ENCODE results near the gene GBF1.

Gene GBF1

DNA sequence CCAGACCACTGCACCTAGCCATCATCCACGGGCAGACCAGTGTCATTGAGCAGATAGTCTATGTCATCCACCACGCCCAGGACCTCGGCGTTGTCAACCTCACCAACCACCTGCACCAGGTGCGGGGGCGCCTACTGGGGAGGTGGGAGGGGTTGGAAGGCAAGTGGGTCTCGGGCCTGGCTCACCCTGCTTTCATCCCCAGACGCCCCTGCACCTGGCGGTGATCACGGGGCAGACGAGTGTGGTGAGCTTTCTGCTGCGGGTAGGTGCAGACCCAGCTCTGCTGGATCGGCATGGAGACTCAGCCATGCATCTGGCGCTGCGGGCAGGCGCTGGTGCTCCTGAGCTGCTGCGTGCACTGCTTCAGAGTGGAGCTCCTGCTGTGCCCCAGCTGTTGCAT, 154.7 kb downstream of the GBF1 start:
- TF ChIP-seq, protein P1, sequence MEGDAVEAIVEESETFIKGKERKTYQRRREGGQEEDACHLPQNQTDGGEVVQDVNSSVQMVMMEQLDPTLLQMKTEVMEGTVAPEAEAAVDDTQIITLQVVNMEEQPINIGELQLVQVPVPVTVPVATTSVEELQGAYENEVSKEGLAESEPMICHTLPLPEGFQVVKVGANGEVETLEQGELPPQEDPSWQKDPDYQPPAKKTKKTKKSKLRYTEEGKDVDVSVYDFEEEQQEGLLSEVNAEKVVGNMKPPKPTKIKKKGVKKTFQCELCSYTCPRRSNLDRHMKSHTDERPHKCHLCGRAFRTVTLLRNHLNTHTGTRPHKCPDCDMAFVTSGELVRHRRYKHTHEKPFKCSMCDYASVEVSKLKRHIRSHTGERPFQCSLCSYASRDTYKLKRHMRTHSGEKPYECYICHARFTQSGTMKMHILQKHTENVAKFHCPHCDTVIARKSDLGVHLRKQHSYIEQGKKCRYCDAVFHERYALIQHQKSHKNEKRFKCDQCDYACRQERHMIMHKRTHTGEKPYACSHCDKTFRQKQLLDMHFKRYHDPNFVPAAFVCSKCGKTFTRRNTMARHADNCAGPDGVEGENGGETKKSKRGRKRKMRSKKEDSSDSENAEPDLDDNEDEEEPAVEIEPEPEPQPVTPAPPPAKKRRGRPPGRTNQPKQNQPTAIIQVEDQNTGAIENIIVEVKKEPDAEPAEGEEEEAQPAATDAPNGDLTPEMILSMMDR (IDR thresholded peaks at IDR 0.05): no peak
- H3K9ac ChIP-seq: no peak overlapping the region

DNA sequence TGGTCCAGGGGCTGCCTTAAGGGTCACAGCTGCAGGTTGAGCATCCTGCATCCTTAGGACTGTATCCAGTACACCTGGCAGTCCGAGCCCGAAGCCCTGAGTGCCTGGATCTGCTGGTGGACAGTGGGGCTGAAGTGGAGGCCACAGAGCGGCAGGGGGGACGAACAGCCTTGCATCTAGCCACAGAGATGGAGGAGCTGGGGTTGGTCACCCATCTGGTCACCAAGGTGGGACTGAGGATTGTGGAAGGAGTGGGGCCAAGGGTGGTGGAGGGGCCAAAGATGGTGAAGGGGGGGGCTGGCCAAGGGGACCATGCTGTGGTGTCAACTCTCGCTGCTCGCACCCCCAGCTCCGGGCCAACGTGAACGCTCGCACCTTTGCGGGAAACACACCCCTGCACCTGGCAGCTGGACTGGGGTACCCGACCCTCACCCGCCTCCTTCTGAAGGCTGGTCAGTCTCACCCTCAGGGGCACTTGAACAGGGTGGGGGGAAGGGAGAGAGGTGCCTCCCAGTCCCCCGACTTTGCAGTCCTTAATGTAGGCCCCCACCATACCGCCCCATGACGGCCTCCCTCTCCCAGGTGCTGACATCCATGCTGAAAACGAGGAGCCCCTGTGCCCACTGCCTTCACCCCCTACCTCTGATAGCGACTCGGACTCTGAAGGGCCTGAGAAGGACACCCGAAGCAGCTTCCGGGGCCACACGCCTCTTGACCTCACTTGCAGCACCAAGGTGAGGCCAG, 155.4 kb downstream of the GBF1 start:
- no peak overlapping the region for H3K27ac ChIP-seq

More for the DNA sequence above, 154.7 kb downstream of the GBF1 start:
- Histone ChIP-seq H3K9me3 (ENCODE audit: control insufficient read depth, low read length) (no peaks in the 10 kb centered on the region), H3K4me1 (peaks cover 11% of the 10 kb centered on the region), H3K4me3 (ENCODE audit: low read depth, low read length) (no peak overlapping the region), H3K79me2 (no peaks in the 10 kb centered on the region), H3K36me3 (ENCODE audit: control insufficient read depth, insufficient read depth, low read length) (no peaks in the 10 kb centered on the region), H3K27me3 (ENCODE audit: control insufficient read depth, insufficient read depth, low read length) (no peaks in the 10 kb centered on the region), H3K27ac (no peak overlapping the region), H3K4me2 (ENCODE audit: low read length) (peak overlapping the region; percentile 96), H2AFZ (no peak overlapping the region)

DNA sequence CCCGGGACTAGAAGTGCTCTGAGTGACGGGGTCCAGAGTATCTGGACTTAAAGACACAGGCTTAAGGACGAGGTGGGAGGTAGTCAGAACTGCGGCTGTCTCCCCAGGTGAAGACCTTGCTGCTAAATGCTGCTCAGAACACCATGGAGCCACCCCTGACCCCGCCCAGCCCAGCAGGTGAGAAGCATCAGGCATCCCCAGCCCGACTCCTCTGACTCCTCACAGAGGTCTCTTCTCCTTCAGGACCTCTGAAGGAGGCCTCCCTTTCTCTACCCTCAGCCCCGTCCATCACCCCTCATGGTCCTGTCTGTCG, 156.0 kb downstream of the GBF1 start:
- Histone ChIP-seq H3K36me3 (ENCODE audit: control insufficient read depth, insufficient read depth, low read length) (no peaks in the 10 kb centered on the region), H3K9ac (no peak overlapping the region), H3K79me2 (no peaks in the 10 kb centered on the region), H2AFZ (no peak overlapping the region), H3K4me2 (ENCODE audit: low read length) (no peak overlapping the region), H3K4me3 (ENCODE audit: low read depth, low read length) (no peak overlapping the region), H3K4me1 (peaks cover 7% of the 10 kb centered on the region), H3K9me3 (ENCODE audit: control insufficient read depth, low read length) (no peaks in the 10 kb centered on the region), H3K27ac (no peak overlapping the region), H3K27me3 (ENCODE audit: control insufficient read depth, insufficient read depth, low read length) (no peaks in the 10 kb centered on the region)
- TF ChIP-seq, protein P1 (IDR thresholded peaks at IDR 0.05): no peak

More for the DNA sequence above, 155.4 kb downstream of the GBF1 start:
- H3K9me3 ChIP-seq (ENCODE audit: control insufficient read depth, low read length): no peaks in the 10 kb centered on the region
- no peaks in the 10 kb centered on the region for H3K79me2 ChIP-seq
- H3K27me3 ChIP-seq (ENCODE audit: control insufficient read depth, insufficient read depth, low read length): no peaks in the 10 kb centered on the region
- TF ChIP-seq, protein P1 (IDR thresholded peaks at IDR 0.05): no peak
- H3K36me3 ChIP-seq (ENCODE audit: control insufficient read depth, insufficient read depth, low read length): no peaks in the 10 kb centered on the region
- no peak overlapping the region for H3K9ac ChIP-seq
- H3K4me1 ChIP-seq: peaks cover 11% of the 10 kb centered on the region
- no peak overlapping the region for H3K4me3 ChIP-seq (ENCODE audit: low read depth, low read length)
- no peak overlapping the region for H3K4me2 ChIP-seq (ENCODE audit: low read length)
- no peak overlapping the region for H2AFZ ChIP-seq

DNA sequence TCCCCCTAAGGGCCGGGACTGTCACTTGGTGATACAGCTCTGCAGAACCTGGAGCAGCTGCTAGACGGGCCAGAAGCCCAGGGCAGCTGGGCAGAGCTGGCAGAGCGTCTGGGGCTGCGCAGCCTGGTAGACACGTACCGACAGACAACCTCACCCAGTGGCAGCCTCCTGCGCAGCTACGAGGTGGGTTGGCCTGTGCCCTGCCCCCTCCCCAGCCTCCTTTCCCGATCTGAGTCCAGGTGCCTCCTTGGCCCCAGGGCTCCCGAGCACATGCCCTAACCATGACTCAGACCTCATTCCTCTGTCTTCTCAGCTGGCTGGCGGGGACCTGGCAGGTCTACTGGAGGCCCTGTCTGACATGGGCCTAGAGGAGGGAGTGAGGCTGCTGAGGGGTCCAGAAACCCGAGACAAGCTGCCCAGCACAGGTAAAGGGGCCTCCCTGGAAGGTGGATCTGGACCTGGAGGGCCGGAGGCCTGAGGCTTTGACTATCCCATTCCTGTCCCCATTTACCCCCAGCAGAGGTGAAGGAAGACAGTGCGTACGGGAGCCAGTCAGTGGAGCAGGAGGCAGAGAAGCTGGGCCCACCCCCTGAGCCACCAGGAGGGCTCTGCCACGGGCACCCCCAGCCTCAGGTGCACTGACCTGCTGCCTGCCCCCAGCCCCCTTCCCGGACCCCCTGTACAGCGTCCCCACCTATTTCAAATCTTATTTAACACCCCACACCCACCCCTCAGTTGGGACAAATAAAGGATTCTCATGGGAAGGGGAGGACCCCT, 156.6 kb downstream of the GBF1 start:
- no peak overlapping the region for H3K4me2 ChIP-seq (ENCODE audit: low read length)
- no peak overlapping the region for H3K27ac ChIP-seq
- H3K79me2 ChIP-seq: no peaks in the 10 kb centered on the region
- peaks cover 7% of the 10 kb centered on the region for H3K4me1 ChIP-seq
- no peaks in the 10 kb centered on the region for H3K36me3 ChIP-seq (ENCODE audit: control insufficient read depth, insufficient read depth, low read length)
- H3K9ac ChIP-seq: no peak overlapping the region
- H3K4me3 ChIP-seq (ENCODE audit: low read depth, low read length): no peak overlapping the region
- H2AFZ ChIP-seq: no peak overlapping the region
- H3K9me3 ChIP-seq (ENCODE audit: control insufficient read depth, low read length): no peaks in the 10 kb centered on the region
- H3K27me3 ChIP-seq (ENCODE audit: control insufficient read depth, insufficient read depth, low read length): no peaks in the 10 kb centered on the region
- TF ChIP-seq, protein P1 (IDR thresholded peaks at IDR 0.05): no peak
